H9 (cell line): ENCODE measurements around the gene P2RY8. TPM values are rescaled to one million over a fixed set of nuclear protein-coding genes. Genes with fewer than 3 reads are reported as not detected.
A peak's percentile ranks its signal among the peaks of the same experiment; 100 is the strongest.

ENCODE experiments used
- DNase-seq: peaks from one replicate; pipeline ENCODE4 v3.0.0-alpha.2; 2017
- H2AFZ ChIP-seq: one replicate; pipeline ENCODE4 v1.6.1; 2013; ENCODE audit warnings: mild to moderate bottlenecking, low read length, control low read depth, moderate library complexity
- H2AK5ac ChIP-seq: 2 replicates; pipeline ENCODE4 v1.6.1; 2013; ENCODE audit warnings: low read length, control low read depth, mixed read lengths; ENCODE audit not compliant: insufficient read length
- H2BK120ac ChIP-seq: one replicate; pipeline ENCODE4 v1.6.1; 2013; ENCODE audit warnings: low read depth, mild to moderate bottlenecking, low read length, control low read depth, inconsistent platforms; ENCODE audit not compliant: poor library complexity, severe bottlenecking
- H2BK12ac ChIP-seq: 2 replicates; pipeline ENCODE4 v1.6.1; 2013; ENCODE audit warnings: low read length, control low read depth, mixed read lengths, low read depth; ENCODE audit not compliant: insufficient read length
- H2BK15ac ChIP-seq: 2 replicates; pipeline ENCODE4 v1.6.1; 2013; ENCODE audit warnings: low read depth, low read length, control low read depth
- H2BK20ac ChIP-seq: one replicate; pipeline ENCODE4 v1.6.1; 2013; ENCODE audit warnings: low read depth, mild to moderate bottlenecking, low read length, control low read depth, inconsistent platforms; ENCODE audit not compliant: poor library complexity, severe bottlenecking
- H2BK5ac ChIP-seq: 2 replicates; pipeline ENCODE4 v1.6.1; 2013; ENCODE audit warnings: low read length, control low read depth, mixed read lengths; ENCODE audit not compliant: insufficient read length
- H3K14ac ChIP-seq: 2 replicates; pipeline ENCODE4 v1.6.1; 2013; ENCODE audit warnings: low read length, control low read depth; ENCODE audit not compliant: insufficient read depth
- H3K18ac ChIP-seq: 2 replicates; pipeline ENCODE4 v1.6.1; 2013; ENCODE audit warnings: low read depth, mild to moderate bottlenecking, mixed read lengths, low read length, control low read depth; ENCODE audit not compliant: insufficient read length
- H3K23ac ChIP-seq: 2 replicates; pipeline ENCODE4 v1.6.1; 2013; ENCODE audit warnings: low read length, control low read depth, mixed read lengths, low read depth; ENCODE audit not compliant: insufficient read length
- H3K23me2 ChIP-seq: 2 replicates; pipeline ENCODE4 v1.6.1; 2013; ENCODE audit warnings: low read depth, mild to moderate bottlenecking, mixed read lengths, low read length, control low read depth; ENCODE audit not compliant: insufficient read length, poor library complexity, severe bottlenecking
- H3K27ac ChIP-seq: 2 replicates; pipeline ENCODE4 v1.5.1; 2013; ENCODE audit warnings: low read length, control low read depth, mixed read lengths, low read depth; ENCODE audit not compliant: insufficient read length
- H3K27me3 ChIP-seq: 2 replicates; pipeline ENCODE4 v1.6.1; 2013; ENCODE audit warnings: low read length, control low read depth, inconsistent platforms; ENCODE audit not compliant: insufficient read depth
- H3K4ac ChIP-seq: 2 replicates; pipeline ENCODE4 v1.6.1; 2013; ENCODE audit warnings: low read depth, mild to moderate bottlenecking, control low read depth, inconsistent platforms, low read length, moderate library complexity
- H3K4me1 ChIP-seq: 2 replicates; pipeline ENCODE4 v1.6.1; 2013; ENCODE audit warnings: low read length, control low read depth, inconsistent platforms; ENCODE audit not compliant: insufficient read depth
- H3K4me2 ChIP-seq: 2 replicates; pipeline ENCODE4 v1.6.1; 2013; ENCODE audit warnings: low read length, control low read depth, mixed read lengths; ENCODE audit not compliant: insufficient read length, insufficient read depth
- H3K56ac ChIP-seq: 2 replicates; pipeline ENCODE4 v1.6.1; 2013; ENCODE audit warnings: low read depth, mild to moderate bottlenecking, mixed read lengths, low read length, control low read depth; ENCODE audit not compliant: insufficient read length
- H3K79me1 ChIP-seq: 2 replicates; pipeline ENCODE4 v1.6.1; 2013; ENCODE audit warnings: low read depth, mild to moderate bottlenecking, moderate library complexity, low read length, control low read depth, inconsistent platforms; ENCODE audit not compliant: insufficient read depth, poor library complexity, severe bottlenecking
- H3K79me2 ChIP-seq: 2 replicates; pipeline ENCODE4 v1.6.1; 2013; ENCODE audit warnings: low read length, control low read depth, inconsistent platforms; ENCODE audit not compliant: insufficient read depth
- H3K9ac ChIP-seq: 2 replicates; pipeline ENCODE4 v1.6.1; 2013; ENCODE audit warnings: low read length, control low read depth, mixed read lengths; ENCODE audit not compliant: insufficient read length; ENCODE audit errors: extremely low read depth
- H3K9me3 ChIP-seq: one replicate; pipeline ENCODE4 v1.6.1; 2013; ENCODE audit warnings: low read depth, low read length, inconsistent platforms; ENCODE audit not compliant: control insufficient read depth
- H3T11ph ChIP-seq: one replicate; pipeline ENCODE4 v1.6.1; 2013; ENCODE audit warnings: mild to moderate bottlenecking, low read length, control low read depth, inconsistent platforms
- H4K20me1 ChIP-seq: one replicate; pipeline ENCODE4 v1.6.1; 2013; ENCODE audit not compliant: control insufficient read depth, insufficient read length, insufficient read depth
- H4K5ac ChIP-seq: 2 replicates; pipeline ENCODE4 v1.6.1; 2013; ENCODE audit warnings: low read depth, mild to moderate bottlenecking, mixed read lengths, low read length, control low read depth; ENCODE audit not compliant: insufficient read length
- H4K8ac ChIP-seq: replicated peaks from 2 replicates; pipeline ENCODE4 v1.6.1; 2013; ENCODE audit warnings: low read length, control low read depth, mixed read lengths, low read depth; ENCODE audit not compliant: insufficient read length
- H4K91ac ChIP-seq: 2 replicates; pipeline ENCODE4 v1.6.1; 2013; ENCODE audit warnings: low read depth, mild to moderate bottlenecking, moderate library complexity, mixed read lengths, low read length, control low read depth; ENCODE audit not compliant: insufficient read length
- H3K27ac Mint-ChIP-seq, 3 experiments: 2 replicates in 2 of 3; 3 replicates in 1 of 3; pipeline ENCODE4 v1.8.0; 2020 to 2021; ENCODE audit warnings: mixed read lengths in 3 of 3, mild to moderate bottlenecking in 1 of 3, moderate library complexity in 1 of 3
- H3K27me3 Mint-ChIP-seq: 2 replicates; pipeline ENCODE4 v1.8.0; 2021; ENCODE audit warnings: low read depth, mild to moderate bottlenecking, moderate library complexity, mixed read lengths
- H3K36me3 Mint-ChIP-seq, 3 experiments: 2 replicates in 2 of 3; 3 replicates in 1 of 3; pipeline ENCODE4 v1.8.0; 2020 to 2021; ENCODE audit warnings: low read depth in 3 of 3, mixed read lengths in 3 of 3; ENCODE audit not compliant: insufficient read depth in 1 of 3
- H3K4me1 Mint-ChIP-seq, 2 experiments: 2 replicates each; pipeline ENCODE4 v1.8.0; 2020; ENCODE audit warnings: mixed read lengths in 2 of 2
- H3K4me3 Mint-ChIP-seq, 2 experiments: 2 replicates in 1 of 2; 3 replicates in 1 of 2; pipeline ENCODE4 v1.8.0; 2020 to 2021; ENCODE audit warnings: mild to moderate bottlenecking in 2 of 2, mixed read lengths in 2 of 2, moderate library complexity in 1 of 2
- H3K9me3 Mint-ChIP-seq, 2 experiments: 2 replicates in 1 of 2; 3 replicates in 1 of 2; pipeline ENCODE4 v1.8.0; 2020; ENCODE audit warnings: mild to moderate bottlenecking in 2 of 2, mixed read lengths in 2 of 2, moderate library complexity in 1 of 2
- WGBS: extraction: QIAGEN DNeasy Blood & Tissue Kit; methylation state at CpG from one replicate; pipeline ENCODE4 v1.1.7; 2013; ENCODE audit warnings: missing lambda C conversion rate, low lambda C conversion rate, mixed read lengths; ENCODE audit not compliant: insufficient read length; ENCODE audit errors: extremely low coverage; 5-methylcytosine and 5-hydroxymethylcytosine counted together
- total RNA-seq: library from RNA; stranded (reverse); gene quantifications from 2 replicates; pipeline ENCODE4 v1.2.1, GENCODE V29; 2021
- TF ChIP-seq, protein P1 (sequence below): fragments of 200-600 bp; sonication (generic); conservative IDR thresholded peaks from 3 replicates; pipeline ENCODE4 v1.8.0; 2021; ENCODE audit warnings: antibody characterized with exemption, mild to moderate bottlenecking

P2RY8 gene
- total RNA-seq, 1 experiment from 2014 or later: not detected

DNA sequence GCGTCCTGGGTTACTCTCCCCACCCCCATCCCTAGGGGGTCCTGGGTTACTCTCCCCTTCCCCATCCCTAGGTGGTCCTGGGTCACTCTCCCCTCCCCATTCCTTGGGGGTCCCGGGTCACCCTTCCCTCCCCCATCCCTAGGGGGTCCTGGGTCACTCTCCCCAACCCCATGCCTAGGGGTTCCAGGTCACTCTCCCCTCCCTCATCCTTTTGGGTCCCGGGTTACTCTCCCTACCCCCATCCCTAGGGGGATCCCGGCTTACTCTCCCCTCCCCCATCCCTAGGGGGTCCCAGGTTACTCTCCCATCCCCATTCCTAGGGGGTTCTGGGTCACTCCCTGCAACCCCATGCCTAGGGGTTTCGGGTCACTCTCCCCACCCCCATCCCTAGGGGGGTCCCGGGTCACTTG is 85.7 kb downstream of the P2RY8 start:
- no peak overlapping the region for H4K5ac ChIP-seq
- peaks cover 13% of the 10 kb centered on the region for H3K9me3 ChIP-seq
- no peak overlapping the region for H2BK120ac ChIP-seq
- H3K4ac ChIP-seq: no peak overlapping the region
- DNase-seq: peak; percentile 14
- H3K79me1 ChIP-seq: peaks cover 11% of the 10 kb centered on the region
- H3K23me2 ChIP-seq: no peaks in the 10 kb centered on the region
- peaks cover 37 to 40% (median 38%) of the 10 kb centered on the region in 3 experiments for H3K36me3 Mint-ChIP-seq
- H2AK5ac ChIP-seq: no peak overlapping the region
- H4K8ac ChIP-seq: no peak overlapping the region
- H2BK15ac ChIP-seq: no peak overlapping the region
- no peak overlapping the region for H2BK20ac ChIP-seq
- no peak overlapping the region for H3K14ac ChIP-seq
- no peaks in the 10 kb centered on the region for H4K20me1 ChIP-seq
- H2BK12ac ChIP-seq: no peak overlapping the region
- no peak overlapping the region for H3T11ph ChIP-seq
- TF ChIP-seq, protein P1, sequence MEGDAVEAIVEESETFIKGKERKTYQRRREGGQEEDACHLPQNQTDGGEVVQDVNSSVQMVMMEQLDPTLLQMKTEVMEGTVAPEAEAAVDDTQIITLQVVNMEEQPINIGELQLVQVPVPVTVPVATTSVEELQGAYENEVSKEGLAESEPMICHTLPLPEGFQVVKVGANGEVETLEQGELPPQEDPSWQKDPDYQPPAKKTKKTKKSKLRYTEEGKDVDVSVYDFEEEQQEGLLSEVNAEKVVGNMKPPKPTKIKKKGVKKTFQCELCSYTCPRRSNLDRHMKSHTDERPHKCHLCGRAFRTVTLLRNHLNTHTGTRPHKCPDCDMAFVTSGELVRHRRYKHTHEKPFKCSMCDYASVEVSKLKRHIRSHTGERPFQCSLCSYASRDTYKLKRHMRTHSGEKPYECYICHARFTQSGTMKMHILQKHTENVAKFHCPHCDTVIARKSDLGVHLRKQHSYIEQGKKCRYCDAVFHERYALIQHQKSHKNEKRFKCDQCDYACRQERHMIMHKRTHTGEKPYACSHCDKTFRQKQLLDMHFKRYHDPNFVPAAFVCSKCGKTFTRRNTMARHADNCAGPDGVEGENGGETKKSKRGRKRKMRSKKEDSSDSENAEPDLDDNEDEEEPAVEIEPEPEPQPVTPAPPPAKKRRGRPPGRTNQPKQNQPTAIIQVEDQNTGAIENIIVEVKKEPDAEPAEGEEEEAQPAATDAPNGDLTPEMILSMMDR: no peak
- H3K27ac ChIP-seq: no peak overlapping the region
- no peak overlapping the region for H3K18ac ChIP-seq
- no peaks in the 10 kb centered on the region for H3K27me3 ChIP-seq
- H3K4me3 Mint-ChIP-seq: peak overlapping the region; percentile 80 to 86
- H3K4me2 ChIP-seq: peak overlapping the region; percentile 49
- H3K9ac ChIP-seq: no peak overlapping the region
- no peak overlapping the region for H3K23ac ChIP-seq
- peaks cover 27% of the 10 kb centered on the region; the same call in 1 of the 2 replicates for H3K79me2 ChIP-seq
- no peak overlapping the region for H4K91ac ChIP-seq
- H3K4me1 ChIP-seq: no peaks in the 10 kb centered on the region
- no peak overlapping the region for H3K56ac ChIP-seq
- peaks cover 34% of the 10 kb centered on the region in 2 experiments for H3K9me3 Mint-ChIP-seq
- no peak overlapping the region for H2AFZ ChIP-seq
- 0 out of 4 replicates have a peak, but pooled peaks cover 0 to 2% of the 10 kb centered on the region in 2 experiments for H3K4me1 Mint-ChIP-seq
- no peaks in the 10 kb centered on the region; the same call in none of the 2 replicates for H3K27me3 Mint-ChIP-seq
- H3K27ac Mint-ChIP-seq: no peak overlapping the region
- H2BK5ac ChIP-seq: no peak overlapping the region
- WGBS: no CpG with 5 or more reads among the region's 6 CpGs
